ENCODE measurements around the gene ZFP91. TPM values are rescaled to one million over a fixed set of nuclear protein-coding genes. Genes with fewer than 3 reads are reported as not detected.
A peak's percentile ranks its signal among the peaks of the same experiment; 100 is the strongest.

Gene ZFP91
- total and polyA plus RNA-seq, 9 of the 15 experiments (the other 6 are each of a cell fraction or from before 2014, with no cell fraction given): 17.6 to 58.3 (median 34.0) TPM

GRCh38 chr11:58579192-58580129, 598 bp downstream of the ZFP91 start (continued):
- TF ChIP-seq MAX (CRISPR knock-in tag; IDR thresholded peaks at IDR 0.05) (peak; percentile 98), ZEB2 (IDR thresholded peaks at IDR 0.05) (peak; percentile 76; the same call in 1 of the 2 replicates), ZNF764 (CRISPR knock-in tag; IDR thresholded peaks at IDR 0.05; ENCODE audit: low read depth) (no peak), BRCA1 (IDR thresholded peaks at IDR 0.05) (no peak), BRCA1 (CRISPR knock-in tag; IDR thresholded peaks at IDR 0.05) (no peak), RHOXF2B (CRISPR knock-in tag; conservative IDR thresholded peaks at IDR 0.05) (no peak), DNMT1 (IDR thresholded peaks at IDR 0.05) (peak; percentile 93; the same call in 1 of the 2 replicates), ARID4B (CRISPR knock-in tag; IDR thresholded peaks at IDR 0.05) (peak; percentile 96), YY1 (IDR thresholded peaks at IDR 0.05; ENCODE audit: borderline replicate concordance in 1 of 3, control insufficient read depth in 1 of 3, extremely low read depth in 1 of 3, insufficient read depth in 3 of 3, insufficient read length in 1 of 3, insufficient replicate concordance in 2 of 3, low read depth in 1 of 3, low read length in 2 of 3) (peak in 2 of 3 experiments; percentile 56 to 60), MTA1 (IDR thresholded peaks at IDR 0.05; ENCODE audit: borderline replicate concordance) (peak; percentile 78), BHLHE40 (IDR thresholded peaks at IDR 0.05; ENCODE audit: low read length) (peak; percentile 94), KDM2B (CRISPR knock-in tag; IDR thresholded peaks at IDR 0.05) (no peak), HDAC3 (IDR thresholded peaks at IDR 0.05; ENCODE audit: borderline replicate concordance, partially characterized antibody) (peak; percentile 26), XRCC5 (IDR thresholded peaks at IDR 0.05; ENCODE audit: low read depth, low read length) (peak; percentile 75), RBM14 (IDR thresholded peaks at IDR 0.05; ENCODE audit: borderline replicate concordance, insufficient read depth, low read depth, low read length) (0 out of 2 replicates have a peak, but pooled peaks have one; percentile 48), EP400 (IDR thresholded peaks at IDR 0.05) (peak; percentile 99), ZNF511 (CRISPR knock-in tag; IDR thresholded peaks at IDR 0.05) (peak; percentile 23; the same call in 1 of the 2 replicates), ASH1L (IDR thresholded peaks at IDR 0.05; ENCODE audit: borderline replicate concordance, low read depth, partially characterized antibody) (peak; percentile 43), MCM3 (IDR thresholded peaks at IDR 0.05) (no peak), RBM34 (IDR thresholded peaks at IDR 0.05; ENCODE audit: borderline replicate concordance, insufficient read depth, low read length) (no peak), CBX1 (IDR thresholded peaks at IDR 0.05; ENCODE audit: low read depth) (peak; percentile 80; the same call in 1 of the 2 replicates)

All from K562 (cell line).